Common myeloid progenitor, CD34-positive (primary cell): ENCODE data around the gene CALHM3. TPM values are rescaled to one million over a fixed set of nuclear protein-coding genes. Genes with fewer than 3 reads are reported as not detected.
"Not testable (repeated sequence)": the region's sequence is repeated elsewhere in the genome, so short reads cannot be mapped to it uniquely, and the experiment has no call there.

Source experiments
- CTCF ChIA-PET: fragments of 350-600 bp; sonication (Branson Sonifier 250); formaldehyde crosslinking; loops from one replicate; lab custom pipeline; 2021; ENCODE audit warnings: antibody characterized with exemption; lab: Charles Lee
- POLR2A ChIA-PET: fragments of 350-600 bp; sonication (Branson Sonifier 250); formaldehyde crosslinking; loops from one replicate; lab custom pipeline; 2021; ENCODE audit warnings: antibody characterized with exemption; lab: Charles Lee
- DNase-seq, 3 donors: peaks; one replicate each; pipeline versions ENCODE4 v3.0.0 to v3.0.0-alpha.2; 2013
- H3K27ac ChIP-seq, 2 experiments: 1 replicate in 1 of 2; 2 replicates in 1 of 2; pipeline ENCODE4 v1.7.0; 2013; ENCODE audit warnings: inconsistent platforms in 2 of 2, low read length in 2 of 2, mild to moderate bottlenecking in 2 of 2, low read depth in 1 of 2, moderate library complexity in 1 of 2; ENCODE audit not compliant: severe bottlenecking in 2 of 2, insufficient read depth in 1 of 2, poor library complexity in 1 of 2
- H3K27me3 ChIP-seq, 5 experiments: replicated peaks in 2 of 5; 1 replicate in 3 of 5; 2 replicates in 2 of 5; pipeline versions ENCODE4 v1.6.1 to v1.7.0; 2013; ENCODE audit warnings: low read length in 4 of 5, mild to moderate bottlenecking in 2 of 5, moderate library complexity in 2 of 5, inconsistent platforms in 1 of 5; ENCODE audit not compliant: insufficient read depth in 5 of 5, control insufficient read depth in 4 of 5
- H3K36me3 ChIP-seq, 4 experiments: 1 replicate in 2 of 4; 2 replicates in 2 of 4; pipeline versions ENCODE4 v1.6.1 to v1.7.0; 2013; ENCODE audit warnings: low read length in 3 of 4, control low read depth in 1 of 4, mild to moderate bottlenecking in 1 of 4; ENCODE audit not compliant: control insufficient read depth in 4 of 4, insufficient read depth in 4 of 4
- H3K4me1 ChIP-seq, 4 experiments: 1 replicate in 3 of 4; 2 replicates in 1 of 4; pipeline versions ENCODE4 v1.6.1 to v1.7.1; 2013; ENCODE audit warnings: low read length in 3 of 4, mild to moderate bottlenecking in 3 of 4, control low read depth in 1 of 4, inconsistent platforms in 1 of 4, moderate library complexity in 1 of 4; ENCODE audit not compliant: control insufficient read depth in 4 of 4, insufficient read depth in 4 of 4; ENCODE audit errors: control extremely low read depth in 1 of 4
- H3K4me3 ChIP-seq, 7 experiments: 1 replicate in 4 of 7; 2 replicates in 3 of 7; pipeline versions ENCODE4 v1.5.1 to v1.7.0; 2013; ENCODE audit warnings: mild to moderate bottlenecking in 7 of 7, low read length in 6 of 7, moderate library complexity in 6 of 7, inconsistent platforms in 2 of 7, low read depth in 2 of 7, control low read depth in 1 of 7; ENCODE audit not compliant: insufficient read depth in 4 of 7, control insufficient read depth in 1 of 7; ENCODE audit errors: extremely low read depth in 1 of 7
- H3K9me3 ChIP-seq, 5 experiments: 1 replicate in 4 of 5; 2 replicates in 1 of 5; pipeline versions ENCODE4 v1.6.1 to v1.7.1; 2013; ENCODE audit warnings: low read length in 4 of 5, mild to moderate bottlenecking in 2 of 5, inconsistent platforms in 1 of 5, low read depth in 1 of 5, moderate library complexity in 1 of 5; ENCODE audit not compliant: control insufficient read depth in 4 of 5, insufficient read depth in 2 of 5; ENCODE audit errors: control extremely low read depth in 1 of 5
- WGBS: methylation state at CpG from one replicate; pipeline ENCODE4 v1.1.5; 2013; ENCODE audit not compliant: insufficient coverage; 5-methylcytosine and 5-hydroxymethylcytosine counted together
- polyA plus RNA-seq: library from polyadenylated mRNA; unstranded; fragments of 120-200 nt; gene quantifications from one replicate; pipeline ENCODE4 v1.2.1, GENCODE V29; 2013

CALHM3 gene
- not detected for polyA plus RNA-seq

GRCh38 chr10:103479135-103479534 lies at the start of gene CALHM3:
CALHM3 (minus strand) TSS chr10:103479240; CDS start chr10:103479032, 208 bp downstream.
- ChIA-PET POLR2A (no interaction called here), CTCF (interaction anchor here (1.2 to 12.8 kb wide), 3 partner anchors 9 to 62 kb away, joined by 3 to 157 read pairs (median 76); partner anchors contain the start of gene CALHM2)
- Histone ChIP-seq H3K36me3 (no peaks in the 10 kb centered on the region), H3K4me1 (peaks cover 0 to 19% (median 7%) of the 10 kb centered on the region in 4 experiments), H3K27ac (no peak within 1 kb of the TSS), H3K9me3 (no peaks in the 10 kb centered on the region), H3K27me3 (no peaks in the 10 kb centered on the region), H3K4me3 (no peak within 1 kb of the TSS)
- 90% methylated on average over 5 of the region's 7 CpGs for WGBS
- no peak for DNase-seq

- POLR2A ChIA-PET: no interaction called here
These were observed 49.5 kb upstream of the CALHM3 start for GRCh38 chr10:103528549-103528948.

GRCh38 chr10:103527476-103527875 lies 48.4 kb upstream of the CALHM3 start:
- DNase-seq, H3K27ac ChIP-seq, H3K36me3 ChIP-seq, H3K27me3 ChIP-seq, H3K4me3 ChIP-seq, H3K9me3 ChIP-seq, H3K4me1 ChIP-seq, CTCF ChIA-PET, POLR2A ChIA-PET: not testable (repeated sequence)
- WGBS: 68% methylated on average over 2 of the region's 2 CpGs

More at GRCh38 chr10:103528549-103528948, 49.5 kb upstream of the CALHM3 start:
- no peak for DNase-seq
- Histone ChIP-seq H3K4me1 (no peaks in the 10 kb centered on the region), H3K9me3 (peaks cover 0 to 10% (median 0%) of the 10 kb centered on the region in 5 experiments), H3K27ac (no peak overlapping the region), H3K4me3 (no peak overlapping the region), H3K27me3 (no peaks in the 10 kb centered on the region), H3K36me3 (no peaks in the 10 kb centered on the region)
- CTCF ChIA-PET: interaction anchor here (0.6 kb wide), 1 partner anchor 9 kb away, joined by 3 read pairs; no protein-coding TSS in a partner anchor

GRCh38 chr10:103525901-103526300 lies 46.9 kb upstream of the CALHM3 start:
- ChIA-PET POLR2A (no interaction called here), CTCF (no interaction called here)
- H3K27ac ChIP-seq: no peak overlapping the region
- H3K36me3 ChIP-seq: no peaks in the 10 kb centered on the region
- H3K9me3 ChIP-seq: peaks cover 0 to 10% (median 0%) of the 10 kb centered on the region in 5 experiments
- no peak overlapping the region for H3K4me3 ChIP-seq
- no peaks in the 10 kb centered on the region for H3K4me1 ChIP-seq
- H3K27me3 ChIP-seq: no peaks in the 10 kb centered on the region
- no peak for DNase-seq

- Histone ChIP-seq H3K27ac (no peak overlapping the region), H3K4me1 (no peaks in the 10 kb centered on the region), H3K4me3 (no peak overlapping the region), H3K9me3 (peaks cover 0 to 4% (median 0%) of the 10 kb centered on the region in 5 experiments), H3K36me3 (no peaks in the 10 kb centered on the region), H3K27me3 (no peaks in the 10 kb centered on the region)
- no CpG with 5 or more reads among the region's 4 CpGs for WGBS
- POLR2A ChIA-PET: no interaction called here
- no peak for DNase-seq
- CTCF ChIA-PET: interaction anchor here (1.2 kb wide), 1 partner anchor 19 kb away, joined by 6 read pairs; no protein-coding TSS in a partner anchor
These were observed 44.6 kb upstream of the CALHM3 start for GRCh38 chr10:103523683-103524082.

GRCh38 chr10:103522006-103522405 lies 43.0 kb upstream of the CALHM3 start:
- H3K4me3 ChIP-seq, H3K27me3 ChIP-seq, CTCF ChIA-PET, H3K4me1 ChIP-seq, H3K36me3 ChIP-seq, H3K27ac ChIP-seq, DNase-seq, H3K9me3 ChIP-seq: not testable (repeated sequence)
- POLR2A ChIA-PET: interaction anchor here (0.6 kb wide), 1 partner anchor 436 kb away, joined by 3 read pairs; no protein-coding TSS in a partner anchor
- WGBS: 93% methylated on average over 5 of the region's 7 CpGs

GRCh38 chr10:103519798-103520197 lies 40.8 kb upstream of the CALHM3 start:
- ChIA-PET POLR2A (no interaction called here), CTCF (no interaction called here)
- no peaks in the 10 kb centered on the region for H3K9me3 ChIP-seq
- peaks cover 0 to 5% (median 0%) of the 10 kb centered on the region in 4 experiments for H3K4me1 ChIP-seq
- no peak for DNase-seq
- no peak overlapping the region for H3K27ac ChIP-seq
- H3K27me3 ChIP-seq: no peaks in the 10 kb centered on the region
- 61% methylated on average over 3 of the region's 4 CpGs for WGBS
- H3K36me3 ChIP-seq: no peaks in the 10 kb centered on the region
- H3K4me3 ChIP-seq: no peak overlapping the region
